IMR-90 (cell line): ENCODE results near the gene KAT2A. TPM values are rescaled to one million over a fixed set of nuclear protein-coding genes. Genes with fewer than 3 reads are reported as not detected.

Experiments
- ATAC-seq: fragments of 200-7000 bp; cut with Tn5 transposase; 2 replicates; pipeline ENCODE4 v1.9.1; 2020; ENCODE audit warnings: low read depth, mild to moderate bottlenecking, moderate library complexity
- BruUV-seq: library from RNA; stranded (reverse); fragments of 400-500 nt; replicated peaks from 2 replicates; lab custom pipeline; 2021; lab: Mats Ljungman, UMichigan
- CTCF ChIA-PET: fragments of 300-600 bp; formaldehyde crosslinking; extraction: SDS; loops from one replicate; lab custom pipeline; 2021; ENCODE audit warnings: antibody characterized with exemption; lab: Yijun Ruan, JAX
- POLR2A ChIA-PET: fragments of 300-600 bp; sonication (Branson Sonifier 250); formaldehyde crosslinking; loops from one replicate; lab custom pipeline; 2022; ENCODE audit warnings: antibody characterized with exemption; ENCODE audit not compliant: unreplicated experiment; lab: Charles Lee
- DNase-seq: peaks from one replicate; pipeline ENCODE4 v3.0.0; 2013
- H2AFZ ChIP-seq: replicated peaks from 2 replicates; pipeline ENCODE3; 2013; ENCODE audit warnings: low read length, mild to moderate bottlenecking; ENCODE audit not compliant: poor library complexity
- H2AK5ac ChIP-seq: 2 replicates; pipeline ENCODE4 v1.6.1; 2013; ENCODE audit warnings: low read depth, low read length, inconsistent platforms
- H2AK9ac ChIP-seq: replicated peaks from 2 replicates; pipeline ENCODE3; 2013; ENCODE audit warnings: mild to moderate bottlenecking, low read depth, low read length, moderate library complexity; ENCODE audit not compliant: poor library complexity
- H2BK120ac ChIP-seq: 2 replicates; pipeline ENCODE4 v1.6.1; 2013; ENCODE audit warnings: low read depth, low read length, inconsistent platforms
- H2BK15ac ChIP-seq: 3 replicates; pipeline ENCODE4 v1.6.1; 2013; ENCODE audit warnings: low read depth, low read length, inconsistent platforms
- H2BK20ac ChIP-seq: 2 replicates; pipeline ENCODE4 v1.6.1; 2013; ENCODE audit warnings: low read depth, mild to moderate bottlenecking, inconsistent platforms, low read length, moderate library complexity
- H2BK5ac ChIP-seq: 2 replicates; pipeline ENCODE4 v1.6.1; 2013; ENCODE audit warnings: mild to moderate bottlenecking, low read depth, low read length, inconsistent platforms; ENCODE audit not compliant: poor library complexity, severe bottlenecking
- H3K14ac ChIP-seq: replicated peaks from 2 replicates; pipeline ENCODE4 v1.6.1; 2013; ENCODE audit warnings: low read depth, low read length, inconsistent platforms
- H3K18ac ChIP-seq: 2 replicates; pipeline ENCODE4 v1.6.1; 2013; ENCODE audit warnings: low read depth, low read length, control low read depth
- H3K23ac ChIP-seq: 2 replicates; pipeline ENCODE4 v1.6.1; 2013; ENCODE audit warnings: low read depth, low read length, inconsistent platforms
- H3K27ac ChIP-seq: 2 replicates; pipeline ENCODE4 v1.5.1; 2013; ENCODE audit warnings: mild to moderate bottlenecking, control low read depth, low read length; ENCODE audit not compliant: insufficient read depth
- H3K27me3 ChIP-seq: 2 replicates; pipeline ENCODE4 v1.6.1; 2013; ENCODE audit warnings: low read length; ENCODE audit not compliant: control insufficient read depth, insufficient read depth
- H3K36me3 ChIP-seq: 2 replicates; pipeline ENCODE4 v1.6.1; 2013; ENCODE audit warnings: low read length, mixed read lengths; ENCODE audit not compliant: control insufficient read depth, insufficient read depth
- H3K4ac ChIP-seq: 2 replicates; pipeline ENCODE4 v1.6.1; 2013; ENCODE audit warnings: low read depth, low read length, inconsistent platforms
- H3K4me1 ChIP-seq: 2 replicates; pipeline ENCODE4 v1.6.1; 2013; ENCODE audit warnings: low read length, mixed read lengths; ENCODE audit not compliant: control insufficient read depth, insufficient read depth
- H3K4me2 ChIP-seq: 2 replicates; pipeline ENCODE4 v1.6.1; 2013; ENCODE audit warnings: low read depth, mild to moderate bottlenecking, control low read depth, low read length, moderate library complexity
- H3K4me3 ChIP-seq: 2 replicates; pipeline ENCODE4 v1.5.1; 2013; ENCODE audit warnings: low read depth, mild to moderate bottlenecking, control low read depth, low read length, moderate library complexity; ENCODE audit not compliant: insufficient read depth
- H3K56ac ChIP-seq: 2 replicates; pipeline ENCODE4 v1.6.1; 2013; ENCODE audit warnings: low read length, inconsistent platforms; ENCODE audit not compliant: insufficient read depth; ENCODE audit errors: extremely low read depth
- H3K79me1 ChIP-seq, 2 experiments: 2 replicates each; pipeline ENCODE4 v1.6.1; 2013; ENCODE audit warnings: low read length in 2 of 2, inconsistent platforms in 1 of 2, low read depth in 1 of 2
- H3K9ac ChIP-seq: 2 replicates; pipeline ENCODE4 v1.6.1; 2013; ENCODE audit warnings: low read depth, low read length, control low read depth
- H3K9me1 ChIP-seq: 2 replicates; pipeline ENCODE4 v1.6.1; 2013; ENCODE audit warnings: low read length, inconsistent platforms; ENCODE audit not compliant: insufficient read depth
- H3K9me3 ChIP-seq: 2 replicates; pipeline ENCODE4 v1.6.1; 2013; ENCODE audit warnings: low read length; ENCODE audit not compliant: control insufficient read depth, insufficient read depth
- H4K20me1 ChIP-seq: 2 replicates; pipeline ENCODE4 v1.6.1; 2013; ENCODE audit warnings: low read length, inconsistent platforms; ENCODE audit not compliant: insufficient read depth
- H4K5ac ChIP-seq: 2 replicates; pipeline ENCODE4 v1.6.1; 2013; ENCODE audit warnings: mild to moderate bottlenecking, low read depth, low read length, control low read depth
- H4K8ac ChIP-seq, 2 experiments: 2 replicates each; pipeline ENCODE4 v1.6.1; 2013; ENCODE audit warnings: low read depth in 2 of 2, low read length in 2 of 2, control low read depth in 1 of 2, inconsistent platforms in 1 of 2
- H4K91ac ChIP-seq: 2 replicates; pipeline ENCODE4 v1.6.1; 2013; ENCODE audit warnings: low read depth, low read length, inconsistent platforms; ENCODE audit not compliant: insufficient read depth
- BHLHE40 ChIP-seq: fragments of 150-350 bp; IDR thresholded peaks from 2 replicates; pipeline ENCODE4 v1.6.1; 2016; ENCODE audit warnings: mild to moderate bottlenecking, low read depth, low read length
- CEBPB ChIP-seq: IDR thresholded peaks from 2 replicates; pipeline ENCODE4 v1.6.1; 2012; ENCODE audit warnings: low read depth, low read length, improper control_type of control experiment
- CHD1 ChIP-seq: IDR thresholded peaks from 2 replicates; pipeline ENCODE4 v1.6.1; 2012; ENCODE audit warnings: low read depth, low read length, improper control_type of control experiment
- MAFK ChIP-seq: IDR thresholded peaks from 2 replicates; pipeline ENCODE4 v1.6.1; 2012; ENCODE audit warnings: low read depth, low read length, improper control_type of control experiment
- NFE2L2 ChIP-seq: fragments of 150-350 bp; IDR thresholded peaks from 2 replicates; pipeline ENCODE4 v1.6.1; 2016; ENCODE audit warnings: low read depth, mild to moderate bottlenecking, low read length
- WGBS, 2 experiments: methylation state at CpG; one replicate each; pipeline versions ENCODE4 v1.1.5 to v1.1.7; 2013; ENCODE audit warnings: missing lambda C conversion rate in 2 of 2; ENCODE audit not compliant: insufficient read length in 1 of 2; ENCODE audit errors: extremely low coverage in 2 of 2; 5-methylcytosine and 5-hydroxymethylcytosine counted together
- dilution Hi-C: fragments of 300-500 bp; cut with HindIII; formaldehyde crosslinking; loops from one replicate; pipeline ENCODE4 v1.14.3; 2018; ENCODE audit warnings: low sequenced_read_pairs; ENCODE audit not compliant: unreplicated experiment
- in situ Hi-C: fragments of 300-500 bp; cut with MboI; formaldehyde crosslinking; loops from 3 replicates; pipeline ENCODE4 v1.14.3; 2019; ENCODE audit warnings: low sequenced_read_pairs, inconsistent platforms, mixed read lengths
- intact Hi-C: fragments of 100-400 bp; cut with micrococcal nuclease; formaldehyde crosslinking; loops from 2 replicates; pipeline ENCODE4 v1.10.0; 2022
- polyA plus RNA-seq, 3 experiments: library from polyadenylated mRNA; depleted of rRNA; stranded (reverse); fragments of >200 nt; gene quantifications; 2 replicates each; pipeline ENCODE4 v1.2.3, GENCODE V29; 2012; ENCODE audit warnings: low replicate concordance in 1 of 3
- total RNA-seq: library from RNA; depleted of rRNA; stranded (reverse); fragments of >200 nt; gene quantifications from 2 replicates; pipeline ENCODE4 v1.2.3, GENCODE V29; 2012
- TF ChIP-seq, protein P1 (sequence below): fragments of 150-350 bp; IDR thresholded peaks from 2 replicates; pipeline ENCODE4 v1.6.1; 2016; ENCODE audit warnings: low read depth, mild to moderate bottlenecking, low read length, moderate library complexity, borderline replicate concordance
- TF ChIP-seq, protein P2 (sequence below): conservative IDR thresholded peaks from 2 replicates; pipeline ENCODE4 v1.5.1; 2012; ENCODE audit warnings: mild to moderate bottlenecking, low read depth, low read length, improper control_type of control experiment

Gene KAT2A
- total and polyA plus RNA-seq, 2 of the 4 experiments (the other 2 are of a cell fraction): 6.3 to 28.2 TPM

GRCh38 chr17:42097691-42098631 lies 23.2 kb downstream of the KAT2A start, which contains the start of gene ZNF385C:
Gene ZNF385C (minus strand): TSS chr17:42098473. CDS start chr17:42063056, 35,417 bp downstream.
- ATAC-seq: no peak
- peak within 1 kb of the TSS; percentile 76 for H2AFZ ChIP-seq
- no peak within 1 kb of the TSS for H3K4me3 ChIP-seq

More at GRCh38 chr17:42097691-42098631, 23.2 kb downstream of the KAT2A start, which contains the start of gene ZNF385C:
- TF ChIP-seq NFE2L2: no peak
- TF ChIP-seq CHD1: no peak
- TF ChIP-seq, protein P1, sequence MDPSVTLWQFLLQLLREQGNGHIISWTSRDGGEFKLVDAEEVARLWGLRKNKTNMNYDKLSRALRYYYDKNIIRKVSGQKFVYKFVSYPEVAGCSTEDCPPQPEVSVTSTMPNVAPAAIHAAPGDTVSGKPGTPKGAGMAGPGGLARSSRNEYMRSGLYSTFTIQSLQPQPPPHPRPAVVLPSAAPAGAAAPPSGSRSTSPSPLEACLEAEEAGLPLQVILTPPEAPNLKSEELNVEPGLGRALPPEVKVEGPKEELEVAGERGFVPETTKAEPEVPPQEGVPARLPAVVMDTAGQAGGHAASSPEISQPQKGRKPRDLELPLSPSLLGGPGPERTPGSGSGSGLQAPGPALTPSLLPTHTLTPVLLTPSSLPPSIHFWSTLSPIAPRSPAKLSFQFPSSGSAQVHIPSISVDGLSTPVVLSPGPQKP: no peak
- TF ChIP-seq, protein P2, sequence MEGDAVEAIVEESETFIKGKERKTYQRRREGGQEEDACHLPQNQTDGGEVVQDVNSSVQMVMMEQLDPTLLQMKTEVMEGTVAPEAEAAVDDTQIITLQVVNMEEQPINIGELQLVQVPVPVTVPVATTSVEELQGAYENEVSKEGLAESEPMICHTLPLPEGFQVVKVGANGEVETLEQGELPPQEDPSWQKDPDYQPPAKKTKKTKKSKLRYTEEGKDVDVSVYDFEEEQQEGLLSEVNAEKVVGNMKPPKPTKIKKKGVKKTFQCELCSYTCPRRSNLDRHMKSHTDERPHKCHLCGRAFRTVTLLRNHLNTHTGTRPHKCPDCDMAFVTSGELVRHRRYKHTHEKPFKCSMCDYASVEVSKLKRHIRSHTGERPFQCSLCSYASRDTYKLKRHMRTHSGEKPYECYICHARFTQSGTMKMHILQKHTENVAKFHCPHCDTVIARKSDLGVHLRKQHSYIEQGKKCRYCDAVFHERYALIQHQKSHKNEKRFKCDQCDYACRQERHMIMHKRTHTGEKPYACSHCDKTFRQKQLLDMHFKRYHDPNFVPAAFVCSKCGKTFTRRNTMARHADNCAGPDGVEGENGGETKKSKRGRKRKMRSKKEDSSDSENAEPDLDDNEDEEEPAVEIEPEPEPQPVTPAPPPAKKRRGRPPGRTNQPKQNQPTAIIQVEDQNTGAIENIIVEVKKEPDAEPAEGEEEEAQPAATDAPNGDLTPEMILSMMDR: no peak
- no peak for TF ChIP-seq CEBPB
- TF ChIP-seq BHLHE40: no peak
- TF ChIP-seq MAFK: no peak
- Histone ChIP-seq H3K4me2 (no peak within 1 kb of the TSS), H2AK9ac (peak within 1 kb of the TSS; percentile 72), H3K23ac (no peak within 1 kb of the TSS; the same call in 1 of the 2 replicates), H4K5ac (no peak within 1 kb of the TSS), H3K27me3 (peaks cover 62% of the 10 kb centered on the region), H3K9ac (no peak within 1 kb of the TSS), H3K27ac (no peak within 1 kb of the TSS), H3K18ac (no peak within 1 kb of the TSS), H3K14ac (no peak within 1 kb of the TSS; the same call in 1 of the 2 replicates), H4K91ac (no peak within 1 kb of the TSS), H2BK15ac (no peak within 1 kb of the TSS), H4K8ac (no peak within 1 kb of the TSS), H4K20me1 (no peaks in the 10 kb centered on the region), H2AK5ac (no peak within 1 kb of the TSS), H3K79me1 (no peaks in the 10 kb centered on the region), H3K4ac (no peak within 1 kb of the TSS), H3K56ac (no peak within 1 kb of the TSS), H3K4me1 (no peaks in the 10 kb centered on the region), H2BK120ac (no peak within 1 kb of the TSS), H3K9me1 (no peaks in the 10 kb centered on the region), H3K36me3 (no peaks in the 10 kb centered on the region), H3K9me3 (no peaks in the 10 kb centered on the region), H2BK5ac (no peak within 1 kb of the TSS), H2BK20ac (no peak within 1 kb of the TSS)
- dilution Hi-C loops: no loop called here
- 1% methylated on average over 10 of the region's 52 CpGs; no CpG with 5 or more reads in 1 of the 2 experiments for WGBS, 2 experiments
- ChIA-PET POLR2A (no interaction called here), CTCF (interaction anchor here (0.6 kb wide), 1 partner anchor 9 kb away, joined by 3 read pairs; no protein-coding TSS in a partner anchor)
- intact Hi-C loops: no loop called here
- in situ Hi-C loops: no loop called here
- BruUV-seq: no TSS peak
- DNase-seq: no peak
